Measurements from ENCODE around the gene RAPGEF5. TPM values are rescaled to one million over a fixed set of nuclear protein-coding genes. Genes with fewer than 3 reads are reported as not detected.

Gene RAPGEF5
- total RNA-seq, 1 experiment from 2014 or later: 5.6 TPM

DNA sequence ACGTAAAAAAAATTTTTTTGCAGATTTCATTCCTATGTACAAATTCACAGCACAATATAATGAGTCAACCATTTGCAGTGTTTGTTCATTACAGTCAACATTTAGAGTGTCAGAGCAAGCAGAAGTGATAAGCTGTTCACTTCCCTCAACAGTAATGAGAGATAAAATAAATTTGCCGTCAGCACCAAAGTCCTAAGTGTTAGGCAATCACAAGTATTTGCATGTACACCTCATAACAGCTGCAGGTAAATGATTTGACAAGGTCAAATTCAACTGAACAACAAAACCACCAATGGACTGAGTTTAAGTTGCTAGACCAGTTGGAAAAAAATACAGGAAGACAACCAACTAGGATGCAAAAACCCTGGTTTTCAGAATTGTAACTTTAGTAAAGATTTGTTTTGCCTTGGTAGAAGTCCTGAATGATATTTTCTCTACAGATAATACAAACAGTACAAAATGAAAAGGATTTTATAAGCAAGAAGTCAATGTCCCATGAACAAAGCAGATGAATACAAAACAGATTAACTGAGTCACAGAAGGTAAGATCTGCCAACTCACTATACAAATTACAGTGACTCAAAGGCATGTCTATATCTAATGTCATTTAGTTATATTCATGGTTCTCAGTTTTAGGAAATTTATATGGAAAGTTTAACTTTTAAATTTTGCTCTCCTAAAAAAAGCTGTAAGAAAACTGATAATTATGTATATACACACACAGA, 10.4 kb downstream of the RAPGEF5 start:
- no peak overlapping the region for H2AFZ ChIP-seq (ENCODE audit: low read length)
- ATAC-seq (peak; percentile 52), DNase-seq (peak; percentile 36)
- TF ChIP-seq EZH2phosphoT487 (IDR thresholded peaks at IDR 0.05; ENCODE audit: borderline replicate concordance, low read length) (no peak), EZH2 (IDR thresholded peaks at IDR 0.05; ENCODE audit: low read length, unreplicated experiment) (no peak)
- TF ChIP-seq, protein P1, sequence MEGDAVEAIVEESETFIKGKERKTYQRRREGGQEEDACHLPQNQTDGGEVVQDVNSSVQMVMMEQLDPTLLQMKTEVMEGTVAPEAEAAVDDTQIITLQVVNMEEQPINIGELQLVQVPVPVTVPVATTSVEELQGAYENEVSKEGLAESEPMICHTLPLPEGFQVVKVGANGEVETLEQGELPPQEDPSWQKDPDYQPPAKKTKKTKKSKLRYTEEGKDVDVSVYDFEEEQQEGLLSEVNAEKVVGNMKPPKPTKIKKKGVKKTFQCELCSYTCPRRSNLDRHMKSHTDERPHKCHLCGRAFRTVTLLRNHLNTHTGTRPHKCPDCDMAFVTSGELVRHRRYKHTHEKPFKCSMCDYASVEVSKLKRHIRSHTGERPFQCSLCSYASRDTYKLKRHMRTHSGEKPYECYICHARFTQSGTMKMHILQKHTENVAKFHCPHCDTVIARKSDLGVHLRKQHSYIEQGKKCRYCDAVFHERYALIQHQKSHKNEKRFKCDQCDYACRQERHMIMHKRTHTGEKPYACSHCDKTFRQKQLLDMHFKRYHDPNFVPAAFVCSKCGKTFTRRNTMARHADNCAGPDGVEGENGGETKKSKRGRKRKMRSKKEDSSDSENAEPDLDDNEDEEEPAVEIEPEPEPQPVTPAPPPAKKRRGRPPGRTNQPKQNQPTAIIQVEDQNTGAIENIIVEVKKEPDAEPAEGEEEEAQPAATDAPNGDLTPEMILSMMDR (conservative IDR thresholded peaks at IDR 0.05; ENCODE audit: low read depth, low read length): no peak
- ChIA-PET CTCF (no interaction called here), POLR2A (ENCODE audit: unreplicated experiment) (interaction anchor here (0.6 kb wide), 1 partner anchor 191 kb away, joined by 3 read pairs; no protein-coding TSS in a partner anchor)
- no peaks in the 10 kb centered on the region for H3K9me2 ChIP-seq (replicated peaks; ENCODE audit: low read length)
- H3F3A ChIP-seq (ENCODE audit: low read length, unreplicated experiment): peaks cover 4% of the 10 kb centered on the region
- H3K4me2 ChIP-seq (ENCODE audit: low read length): peak overlapping the region; percentile 36
- H4K20me1 ChIP-seq (ENCODE audit: low read length): peaks cover 6% of the 10 kb centered on the region; the same call in 1 of the 2 replicates
- peaks cover 36% of the 10 kb centered on the region for H3K4me1 ChIP-seq (ENCODE audit: insufficient read depth, low read length)
- H3K9ac ChIP-seq (ENCODE audit: low read length): no peak overlapping the region
- H3K27ac ChIP-seq (ENCODE audit: low read length): peak overlapping the region; percentile 62
- BruUV-seq (replicated peaks): no TSS peak
- no peaks in the 10 kb centered on the region for H3K27me3 ChIP-seq (ENCODE audit: low read length)
- peaks cover 43% of the 10 kb centered on the region for H3K79me2 ChIP-seq (ENCODE audit: low read length)
- H3K4me3 ChIP-seq (ENCODE audit: low read length): no peak overlapping the region
- H3K9me3 ChIP-seq (ENCODE audit: low read length): no peaks in the 10 kb centered on the region
- no peaks in the 10 kb centered on the region for H3K36me3 ChIP-seq (ENCODE audit: low read depth, low read length)
- intact Hi-C loops (cut with micrococcal nuclease): no loop called here

DNA sequence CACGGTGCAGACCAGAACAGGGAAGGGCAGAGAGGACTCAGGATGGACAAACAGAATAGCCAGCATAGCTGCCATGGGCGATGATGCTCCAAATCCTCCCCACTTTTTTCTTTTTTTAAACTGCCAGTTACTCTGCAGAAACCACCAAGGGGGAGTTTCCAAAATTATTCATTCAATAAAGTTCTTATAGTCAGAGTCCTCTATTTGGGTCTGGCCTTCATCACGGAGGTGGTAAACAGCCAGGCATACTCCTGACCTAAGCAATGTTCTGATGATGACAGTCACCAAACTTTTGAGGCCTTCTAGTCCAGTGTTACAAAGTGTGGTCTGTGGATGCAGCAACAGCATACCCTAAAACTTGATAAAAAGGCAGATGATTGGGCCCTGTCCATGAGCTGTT, 12.3 kb downstream of the RAPGEF5 start:
- no peak overlapping the region for H3K9ac ChIP-seq (ENCODE audit: low read length)
- no peaks in the 10 kb centered on the region for H3K9me2 ChIP-seq (replicated peaks; ENCODE audit: low read length)
- H3K27me3 ChIP-seq (ENCODE audit: low read length): no peaks in the 10 kb centered on the region
- TF ChIP-seq EZH2 (IDR thresholded peaks at IDR 0.05; ENCODE audit: low read length, unreplicated experiment) (no peak), EZH2phosphoT487 (IDR thresholded peaks at IDR 0.05; ENCODE audit: borderline replicate concordance, low read length) (no peak)
- TF ChIP-seq, protein P1 (conservative IDR thresholded peaks at IDR 0.05; ENCODE audit: low read depth, low read length): no peak
- no peaks in the 10 kb centered on the region for H4K20me1 ChIP-seq (ENCODE audit: low read length)
- H3K36me3 ChIP-seq (ENCODE audit: low read depth, low read length): no peaks in the 10 kb centered on the region
- H3K9me3 ChIP-seq (ENCODE audit: low read length): no peaks in the 10 kb centered on the region
- no peak for ATAC-seq
- intact Hi-C loops (cut with micrococcal nuclease): no loop called here
- DNase-seq: no peak
- no peak overlapping the region for H3K27ac ChIP-seq (ENCODE audit: low read length)
- no peak overlapping the region for H3K4me3 ChIP-seq (ENCODE audit: low read length)
- ChIA-PET CTCF (no interaction called here), POLR2A (ENCODE audit: unreplicated experiment) (interaction anchor here (0.5 kb wide), 1 partner anchor 73 kb away, joined by 3 read pairs; no protein-coding TSS in a partner anchor)
- H3F3A ChIP-seq (ENCODE audit: low read length, unreplicated experiment): peaks cover 4% of the 10 kb centered on the region
- BruUV-seq (replicated peaks): no TSS peak
- H3K79me2 ChIP-seq (ENCODE audit: low read length): peaks cover 31% of the 10 kb centered on the region
- no peak overlapping the region for H3K4me2 ChIP-seq (ENCODE audit: low read length)
- peaks cover 19% of the 10 kb centered on the region for H3K4me1 ChIP-seq (ENCODE audit: insufficient read depth, low read length)
- H2AFZ ChIP-seq (ENCODE audit: low read length): no peak overlapping the region

DNA sequence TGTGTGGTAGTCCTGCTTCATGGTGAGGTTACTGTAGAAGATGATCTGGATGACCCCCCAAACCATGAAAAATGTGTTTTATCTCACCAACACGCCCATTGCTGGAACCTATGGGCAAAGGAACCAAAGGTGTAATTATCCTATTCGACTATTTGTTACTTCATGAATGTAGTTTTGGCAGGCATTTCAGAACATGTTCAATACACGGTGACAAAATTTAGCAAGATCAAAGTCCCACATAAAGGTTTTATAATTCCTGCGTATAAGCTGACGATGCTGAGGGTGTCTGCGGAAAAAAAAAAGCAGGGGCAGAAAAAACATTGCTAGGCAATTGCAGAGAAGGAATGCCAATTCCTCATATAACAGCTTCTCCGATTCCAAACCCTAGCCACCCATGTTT, 13.3 kb downstream of the RAPGEF5 start:
- intact Hi-C loops (cut with micrococcal nuclease): no loop called here

More for the DNA sequence above, 13.3 kb downstream of the RAPGEF5 start:
- no peaks in the 10 kb centered on the region for H3K9me3 ChIP-seq (ENCODE audit: low read length)
- no TSS peak for BruUV-seq (replicated peaks)
- no peak overlapping the region for H3K27ac ChIP-seq (ENCODE audit: low read length)
- no peaks in the 10 kb centered on the region for H3K27me3 ChIP-seq (ENCODE audit: low read length)
- peaks cover 19% of the 10 kb centered on the region for H3K4me1 ChIP-seq (ENCODE audit: insufficient read depth, low read length)
- H3K4me2 ChIP-seq (ENCODE audit: low read length): no peak overlapping the region
- DNase-seq: no peak
- no peak overlapping the region for H3K9ac ChIP-seq (ENCODE audit: low read length)
- no peak for ATAC-seq
- H3F3A ChIP-seq (ENCODE audit: low read length, unreplicated experiment): peaks cover 4% of the 10 kb centered on the region
- no peaks in the 10 kb centered on the region for H3K36me3 ChIP-seq (ENCODE audit: low read depth, low read length)
- H4K20me1 ChIP-seq (ENCODE audit: low read length): no peaks in the 10 kb centered on the region
- H3K4me3 ChIP-seq (ENCODE audit: low read length): no peak overlapping the region
- H3K79me2 ChIP-seq (ENCODE audit: low read length): peaks cover 25% of the 10 kb centered on the region
- no peak overlapping the region for H2AFZ ChIP-seq (ENCODE audit: low read length)
- H3K9me2 ChIP-seq (replicated peaks; ENCODE audit: low read length): no peaks in the 10 kb centered on the region
- POLR2A ChIA-PET (ENCODE audit: unreplicated experiment): no interaction called here
- TF ChIP-seq EZH2 (IDR thresholded peaks at IDR 0.05; ENCODE audit: low read length, unreplicated experiment) (no peak), EZH2phosphoT487 (IDR thresholded peaks at IDR 0.05; ENCODE audit: borderline replicate concordance, low read length) (no peak)
- TF ChIP-seq, protein P1 (conservative IDR thresholded peaks at IDR 0.05; ENCODE audit: low read depth, low read length): no peak
- CTCF ChIA-PET: no interaction called here

Data from PC-3 (cell line).